PC-3 (cell line): Measurements from ENCODE around the gene PATL1.

ENCODE experiments used
- EZH2 ChIP-seq: fragments of 300-600 bp; sonication (generic); IDR thresholded peaks from one replicate; pipeline ENCODE4 v1.6.1; 2017; ENCODE audit warnings: antibody characterized with exemption, mild to moderate bottlenecking, low read length; ENCODE audit not compliant: unreplicated experiment
- EZH2phosphoT487 ChIP-seq: fragments of 300-600 bp; sonication (generic); IDR thresholded peaks from 2 replicates; pipeline ENCODE4 v1.6.1; 2018; ENCODE audit warnings: mild to moderate bottlenecking, antibody characterized with exemption, low read length, borderline replicate concordance

GRCh38 chr11:59630493-59630892 is 38.3 kb downstream of the PATL1 start:
- TF ChIP-seq EZH2: no peak
- TF ChIP-seq EZH2phosphoT487: no peak
